K562 (cell line): ENCODE measurements around the gene CDT1. TPM values are rescaled to one million over a fixed set of nuclear protein-coding genes. Genes with fewer than 3 reads are reported as not detected.

Source experiments
- ATAC-seq: fragments of 200-7000 bp; cut with Tn5 transposase; 3 replicates; pipeline ENCODE4 v1.9.1; 2020; ENCODE audit warnings: moderate library complexity
- BruUV-seq: library from RNA; stranded (reverse); fragments of 400-500 nt; replicated peaks from 2 replicates; lab custom pipeline; 2021; lab: Mats Ljungman, UMichigan
- CTCF ChIA-PET: fragments of 300-600 bp; formaldehyde crosslinking; extraction: SDS; loops from one replicate; lab custom pipeline; 2021; ENCODE audit warnings: low intra/inter-chr PET ratio; lab: Yijun Ruan, JAX
- POLR2A ChIA-PET: fragments of 300-600, 350-650 bp; sonication (Branson Sonifier 250); formaldehyde crosslinking; extraction: SDS; loops from one replicate; lab custom pipeline; 2021; ENCODE audit warnings: antibody characterized with exemption, inconsistent platforms; lab: Yijun Ruan, JAX
- DNase-seq, 4 experiments: peaks; one replicate each; pipeline versions ENCODE4 v3.0.0 to v3.0.0-alpha.2; 2011 to 2018; ENCODE audit warnings: low spot score in 3 of 4, mixed read lengths in 3 of 4; ENCODE audit errors: extremely low read depth in 1 of 4
- FAIRE-seq: peaks from 2 replicates; lab custom pipeline; 2011; peaks lifted over from hg19 to GRCh38; lab: Jason Lieb, UNC
- H2AFZ ChIP-seq: 2 replicates; pipeline ENCODE4 v1.6.0; 2011; ENCODE audit warnings: low read depth, low read length, control low read depth, inconsistent platforms
- H3K27ac ChIP-seq: fragments of 200-600 bp; 3 replicates; pipeline ENCODE4 v1.8.0; 2011; ENCODE audit warnings: low read depth, mild to moderate bottlenecking, control low read depth, inconsistent platforms, low read length, moderate library complexity, mixed read lengths; ENCODE audit errors: extremely low read depth
- H3K27me3 ChIP-seq, 2 experiments: fragments of 300-600 bp in 1 of 2; 2 replicates in 1 of 2; 3 replicates in 1 of 2; pipeline versions ENCODE4 v1.6.0 to v1.8.0; 2011; ENCODE audit warnings: inconsistent platforms in 2 of 2, low read length in 2 of 2, mild to moderate bottlenecking in 1 of 2, mixed read lengths in 1 of 2, moderate library complexity in 1 of 2; ENCODE audit not compliant: control insufficient read depth in 2 of 2, insufficient read depth in 2 of 2
- H3K36me3 ChIP-seq: fragments of 300-600 bp; 3 replicates; pipeline ENCODE4 v1.8.0; 2011; ENCODE audit warnings: mild to moderate bottlenecking, low read length, inconsistent platforms; ENCODE audit not compliant: control insufficient read depth, insufficient read depth
- H3K4me1 ChIP-seq, 2 experiments: fragments of 200-600 bp in 1 of 2; replicated peaks in 1 of 2; 2 replicates in 1 of 2; 3 replicates in 1 of 2; pipeline versions ENCODE4 v1.5.1 to v1.8.0; 2011; ENCODE audit warnings: inconsistent platforms in 2 of 2, low read length in 2 of 2, mild to moderate bottlenecking in 1 of 2, mixed read lengths in 1 of 2, moderate library complexity in 1 of 2; ENCODE audit not compliant: control insufficient read depth in 2 of 2, insufficient read depth in 2 of 2
- H3K4me2 ChIP-seq: 2 replicates; pipeline ENCODE4 v1.6.1; 2011; ENCODE audit warnings: low read length, control low read depth, inconsistent platforms, mixed read lengths; ENCODE audit not compliant: insufficient read depth
- H3K4me3 ChIP-seq: fragments of 200-600 bp; sonication (generic), shearing (Covaris generic); 2 replicates; pipeline ENCODE4 v1.5.1; 2016; ENCODE audit warnings: control low read depth, inconsistent platforms
- H3K79me2 ChIP-seq: fragments of 200-600 bp; 3 replicates; pipeline ENCODE4 v1.8.0; 2011; ENCODE audit warnings: low read length, inconsistent platforms; ENCODE audit not compliant: control insufficient read depth, insufficient read depth
- H3K9ac ChIP-seq, 2 experiments: 2 replicates each; pipeline versions ENCODE4 v1.6.0 to v1.6.1; 2011; ENCODE audit warnings: low read depth in 2 of 2, low read length in 2 of 2, control low read depth in 1 of 2, inconsistent platforms in 1 of 2, mild to moderate bottlenecking in 1 of 2, mixed read lengths in 1 of 2; ENCODE audit not compliant: insufficient read depth in 1 of 2
- H3K9me1 ChIP-seq: one replicate; pipeline ENCODE4 v1.6.0; 2011; ENCODE audit warnings: inconsistent platforms, mild to moderate bottlenecking, low read length, moderate library complexity; ENCODE audit not compliant: control insufficient read depth, insufficient read depth
- H3K9me3 ChIP-seq: replicated peaks from 2 replicates; pipeline ENCODE4 v1.5.1; 2011; ENCODE audit warnings: low read depth, low read length, inconsistent platforms; ENCODE audit not compliant: control insufficient read depth, insufficient read depth
- H4K20me1 ChIP-seq: replicated peaks from 2 replicates; pipeline ENCODE4 v1.6.1; 2011; ENCODE audit warnings: low read length, inconsistent platforms, mixed read lengths; ENCODE audit not compliant: control insufficient read depth, insufficient read depth
- BACH1 ChIP-seq: fragments of 200-800 bp; sonication (Bioruptor generic); IDR thresholded peaks from 2 replicates; pipeline ENCODE4 v1.6.1; 2016; ENCODE audit warnings: missing genetic modification characterization, missing compliant biosample characterization
- CEBPB ChIP-seq: fragments of 450-650 bp; IDR thresholded peaks from 2 replicates; pipeline ENCODE4 v1.6.1; 2016; ENCODE audit warnings: missing genetic modification characterization, missing compliant biosample characterization
- MYNN ChIP-seq, 2 experiments: sonication (generic); formaldehyde crosslinking in 1 of 2; IDR thresholded peaks; 2 replicates each; pipeline versions ENCODE4 v1.5.0 to v1.6.1; 2016 to 2020; ENCODE audit warnings: antibody characterized with exemption in 1 of 2, missing genetic modification reagents in 1 of 2
- NFRKB ChIP-seq: fragments of 450-650 bp; IDR thresholded peaks from 2 replicates; pipeline ENCODE4 v1.6.1; 2016; ENCODE audit warnings: low read depth
- REST ChIP-seq, 2 experiments: fragments of 450-650 bp; formaldehyde crosslinking in 1 of 2; IDR thresholded peaks; 2 replicates each; pipeline versions ENCODE4 v1.4.0 to v1.6.1; 2014 to 2020; ENCODE audit warnings: mild to moderate bottlenecking in 2 of 2, borderline replicate concordance in 1 of 2, low read depth in 1 of 2
- USF2 ChIP-seq: sonication (generic); formaldehyde crosslinking; IDR thresholded peaks from 2 replicates; pipeline ENCODE4 v1.5.0; 2020; ENCODE audit warnings: missing genetic modification reagents
- ZBTB17 ChIP-seq: fragments of 450-650 bp; formaldehyde crosslinking; IDR thresholded peaks from 2 replicates; pipeline ENCODE4 v1.4.0; 2020; ENCODE audit warnings: mild to moderate bottlenecking
- ZKSCAN3 ChIP-seq: fragments of 250-450 bp; sonication (Bioruptor Pico); IDR thresholded peaks from 2 replicates; pipeline ENCODE4 v1.4.0; 2020
- WGBS: fragments of 100-300 bp; shearing (Covaris generic); methylation state at CpG from one replicate; pipeline ENCODE4 v1.1.6; 2016; ENCODE audit warnings: low coverage, mixed read lengths; ENCODE audit not compliant: insufficient coverage; ENCODE audit errors: missing lambda C conversion rate; 5-methylcytosine and 5-hydroxymethylcytosine counted together
- in situ Hi-C: fragments of 300-500 bp; cut with MboI; formaldehyde crosslinking; loops from 4 replicates; pipeline ENCODE4 v1.15.0; 2018; ENCODE audit warnings: inconsistent platforms, mixed read lengths
- intact Hi-C: fragments of 100-400 bp; cut with micrococcal nuclease; formaldehyde crosslinking; loops from 2 replicates; pipeline ENCODE4 v1.14.2; 2022
- polyA plus RNA-seq, 8 experiments: library from polyadenylated mRNA; depleted of rRNA in 4 of 8; stranded (reverse) in 5 of 8; unstranded in 3 of 8; fragments of >200 nt; fragmentation: Nextera tagmentation in 2 of 8; fragmentation: Illumina TruSeq in 1 of 8; extraction: Ambion mirVana in 2 of 8; extraction: Trizol in 1 of 8; gene quantifications; 2 replicates each; pipeline versions ENCODE4 v1.2.1 to v1.2.3, GENCODE V29; 2011 to 2014; ENCODE audit warnings: inconsistent platforms in 1 of 8, missing spikeins in 1 of 8
- total RNA-seq, 7 experiments: library from RNA; depleted of rRNA in 6 of 7; stranded (reverse); fragments of >200 nt in 6 of 7; fragmentation: Illumina TruSeq in 2 of 7; extraction: Trizol in 2 of 7; gene quantifications; 2 replicates each; pipeline versions ENCODE4 v1.2.1 to v1.2.3, GENCODE V29; 2011 to 2021; ENCODE audit warnings: low replicate concordance in 1 of 7

The CDT1 gene
- total and polyA plus RNA-seq, 9 of the 15 experiments (the other 6 are each of a cell fraction or from before 2014, with no cell fraction given) = 0.92 to 178 (median 14.2) TPM

- no peak for ATAC-seq
- H3K4me3 ChIP-seq = peak overlapping the region; percentile 64
- H3K4me1 ChIP-seq = peaks cover 14 to 82% of the 10 kb centered on the region in 2 experiments
- 28% methylated on average over 24 of the region's 37 CpGs for WGBS
- in situ Hi-C loops (loop anchor here (5.0 to 10.0 kb wide), 2 partner anchors 355 to 402 kb away; partner anchors contain the start of gene ZNF778), intact Hi-C loops (loop anchor here (2.0 to 10.0 kb wide), 6 partner anchors 44 to 695 kb away; partner anchors contain the start of genes CBFA2T3, CDH15, GALNS and SPG7)
- ChIA-PET CTCF (interaction anchor here (0.6 to 1.9 kb wide), 6 partner anchors 76 to 810 kb away, joined by 3 to 16 read pairs (median 4); partner anchors contain the start of gene CDH15), POLR2A (interaction anchor here (1.1 to 6.1 kb wide), 5 partner anchors 13 to 380 kb away, joined by 4 to 50 read pairs (median 7); partner anchors contain the start of gene PIEZO1)
- H3K36me3 ChIP-seq = peaks cover 34% of the 10 kb centered on the region; the same call in 2 of the 3 replicates
- no peaks in the 10 kb centered on the region for H3K9me1 ChIP-seq
- peak overlapping the region; percentile 86 to 99 for H3K9ac ChIP-seq
- H3K27ac ChIP-seq = peak overlapping the region; percentile 94
- peak; percentile 71 for FAIRE-seq
- BruUV-seq = no TSS peak
- H3K4me2 ChIP-seq = peak overlapping the region; percentile 96
- no peaks in the 10 kb centered on the region for H3K9me3 ChIP-seq
- no peaks in the 10 kb centered on the region for H3K27me3 ChIP-seq
- DNase-seq = peak in 1 of 4 experiments; percentile 76
- H4K20me1 ChIP-seq = peaks cover 27% of the 10 kb centered on the region; the same call in 1 of the 2 replicates
- peak overlapping the region; percentile 98 for H2AFZ ChIP-seq
- H3K79me2 ChIP-seq = peaks cover 34% of the 10 kb centered on the region
- 0 out of 2 replicates have a peak, but pooled peaks have one; percentile 47 for TF ChIP-seq MYNN (IDR thresholded peaks at IDR 0.05)
- no peak for TF ChIP-seq MYNN (CRISPR knock-in tag; IDR thresholded peaks at IDR 0.05)
- no peak for TF ChIP-seq ZKSCAN3 (CRISPR knock-in tag)
- TF ChIP-seq USF2 (CRISPR knock-in tag) = 0 out of 2 replicates have a peak, but pooled peaks have one; percentile 5
- peak; percentile 98 for TF ChIP-seq CEBPB
- TF ChIP-seq BACH1 (tag) = no peak
- TF ChIP-seq NFRKB = peak; percentile 45; the same call in 1 of the 2 replicates
- 0 out of 2 replicates have a peak, but pooled peaks have one; percentile 17 for TF ChIP-seq ZBTB17
- no peak for TF ChIP-seq REST (IDR thresholded peaks at IDR 0.05; ENCODE audit: borderline replicate concordance)
- TF ChIP-seq REST (CRISPR knock-in tag; IDR thresholded peaks at IDR 0.05; ENCODE audit: low read depth) = no peak
Measured at GRCh38 chr16:88812513-88813268, 9.1 kb downstream of the CDT1 start.
